Keratinocyte (primary cell): ENCODE data around the gene TRPM3. TPM values are rescaled to one million over a fixed set of nuclear protein-coding genes. Genes with fewer than 3 reads are reported as not detected.

Experiments
- DNase-seq: peaks from one replicate; pipeline ENCODE4 v3.0.0-alpha.2; 2011; ENCODE audit warnings: low read depth, missing footprints, low spot score
- FAIRE-seq: peaks from 2 replicates; lab custom pipeline; 2011; peaks lifted over from hg19 to GRCh38; lab: Jason Lieb, UNC
- H2AFZ ChIP-seq: 2 replicates; pipeline ENCODE4 v1.6.0; 2012; ENCODE audit warnings: low read length, control low read depth, inconsistent platforms; ENCODE audit not compliant: control insufficient read depth
- H3K27ac ChIP-seq: 2 replicates; pipeline ENCODE4 v1.5.1; 2011; ENCODE audit warnings: low read length; ENCODE audit not compliant: control insufficient read depth, insufficient read depth
- H3K27me3 ChIP-seq: 3 replicates; pipeline ENCODE4 v1.6.0; 2011; ENCODE audit warnings: low read length; ENCODE audit not compliant: control insufficient read depth, insufficient read depth; ENCODE audit errors: extremely low read depth
- H3K36me3 ChIP-seq, 2 experiments: 2 replicates in 1 of 2; 3 replicates in 1 of 2; pipeline ENCODE4 v1.5.1; 2011; ENCODE audit warnings: low read length in 2 of 2, mild to moderate bottlenecking in 1 of 2; ENCODE audit not compliant: control insufficient read depth in 2 of 2, insufficient read depth in 2 of 2; ENCODE audit errors: extremely low read depth in 1 of 2
- H3K4me1 ChIP-seq: 3 replicates; pipeline ENCODE4 v1.5.1; 2011; ENCODE audit warnings: low read length; ENCODE audit not compliant: control insufficient read depth, insufficient read depth; ENCODE audit errors: extremely low read depth
- H3K4me2 ChIP-seq: 3 replicates; pipeline ENCODE4 v1.6.0; 2011; ENCODE audit warnings: low read depth, low read length; ENCODE audit not compliant: control insufficient read depth, insufficient read depth; ENCODE audit errors: extremely low read depth
- H3K4me3 ChIP-seq, 3 experiments: fragments of 200-600 bp in 1 of 3; sonication (generic) in 1 of 3; 2 replicates in 2 of 3; 3 replicates in 1 of 3; pipeline ENCODE4 v1.5.1; 2011 to 2016; ENCODE audit warnings: low read length in 3 of 3, mild to moderate bottlenecking in 3 of 3, control low read depth in 2 of 3, inconsistent platforms in 1 of 3, low read depth in 1 of 3, mixed read lengths in 1 of 3, mixed run types in 1 of 3, moderate library complexity in 1 of 3; ENCODE audit not compliant: control insufficient read depth in 2 of 3, insufficient read depth in 2 of 3; ENCODE audit errors: extremely low read depth in 1 of 3
- H3K79me2 ChIP-seq: 2 replicates; pipeline ENCODE4 v1.6.0; 2012; ENCODE audit warnings: low read length; ENCODE audit not compliant: control insufficient read depth, insufficient read depth
- H3K9ac ChIP-seq: 3 replicates; pipeline ENCODE4 v1.6.0; 2011; ENCODE audit warnings: low read length; ENCODE audit not compliant: control insufficient read depth, insufficient read depth; ENCODE audit errors: extremely low read depth
- H3K9me1 ChIP-seq: 3 replicates; pipeline ENCODE4 v1.6.0; 2011; ENCODE audit warnings: low read length; ENCODE audit not compliant: control insufficient read depth, insufficient read depth; ENCODE audit errors: extremely low read depth
- H3K9me3 ChIP-seq: 2 replicates; pipeline ENCODE4 v1.5.1; 2012; ENCODE audit warnings: low read depth, low read length; ENCODE audit not compliant: control insufficient read depth
- H4K20me1 ChIP-seq: 3 replicates; pipeline ENCODE4 v1.6.0; 2011; ENCODE audit warnings: low read length; ENCODE audit not compliant: control insufficient read depth, insufficient read depth; ENCODE audit errors: extremely low read depth
- EZH2 ChIP-seq: IDR thresholded peaks from one replicate; pipeline ENCODE4 v1.6.1; 2012; ENCODE audit warnings: inconsistent platforms, mild to moderate bottlenecking, low read length, moderate library complexity
- dilution Hi-C: fragments of 300-500 bp; cut with MboI; formaldehyde crosslinking; loops from one replicate; pipeline ENCODE4 v1.7.0; 2020; ENCODE audit warnings: low sequenced_read_pairs; ENCODE audit not compliant: extremely low pct_ligation_motif_present
- polyA plus RNA-seq, 5 experiments: library from polyadenylated mRNA; depleted of rRNA in 3 of 5; stranded (reverse) in 3 of 5; stranded (forward) in 1 of 5; unstranded in 1 of 5; fragments of >200 nt; gene quantifications; 1 replicate in 1 of 5; 2 replicates in 3 of 5; 3 replicates in 1 of 5; pipeline versions ENCODE4 v1.2.1 to v1.2.3, GENCODE V29; 2011 to 2012; ENCODE audit warnings: missing spikeins in 2 of 5, low read depth in 1 of 5, low replicate concordance in 1 of 5
- TF ChIP-seq, protein P1 (sequence below), 3 experiments: IDR thresholded peaks in 1 of 3; conservative IDR thresholded peaks in 1 of 3; optimal IDR thresholded peaks in 1 of 3; 2 replicates in 2 of 3; 3 replicates in 1 of 3; pipeline versions ENCODE3 to v1.5.1; 2011; ENCODE audit warnings: low read length in 3 of 3, mild to moderate bottlenecking in 3 of 3, moderate library complexity in 2 of 3, control low read depth in 1 of 3, inconsistent platforms in 1 of 3; ENCODE audit not compliant: insufficient read depth in 2 of 3; ENCODE audit errors: extremely low read depth in 1 of 3

TRPM3 gene
- polyA plus RNA-seq, 1 donor (not counting 4 experiments of a cell fraction or from before 2014, with no cell fraction given): 0.03 TPM

DNA sequence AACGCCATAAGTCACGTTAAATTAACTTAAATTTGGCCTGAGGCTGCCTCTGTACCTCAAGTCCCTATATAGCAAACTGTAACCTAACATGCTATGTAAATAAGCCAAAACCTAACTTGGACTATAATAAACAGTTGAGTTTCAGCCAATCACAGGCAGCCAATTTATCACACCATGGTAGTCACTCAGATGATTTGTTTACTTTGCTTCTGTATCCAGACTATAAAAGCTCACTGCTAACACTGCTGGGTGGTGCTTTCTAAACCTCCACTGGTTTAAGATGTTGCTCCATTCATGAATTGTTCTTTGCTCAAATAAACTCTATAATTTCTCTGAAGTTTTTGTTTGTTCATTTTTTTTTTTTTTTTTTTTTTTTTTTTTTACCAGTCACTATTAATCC, 62.8 kb downstream of the TRPM3 start:
- DNase-seq (no peak), FAIRE-seq (no peak)
- no peaks in the 10 kb centered on the region for H3K9me3 ChIP-seq
- H3K4me1 ChIP-seq: no peaks in the 10 kb centered on the region
- dilution Hi-C loops: no loop called here
- H3K27ac ChIP-seq: no peak overlapping the region
- no peaks in the 10 kb centered on the region for H3K9me1 ChIP-seq
- H3K4me3 ChIP-seq: no peak overlapping the region
- TF ChIP-seq EZH2: no peak
- TF ChIP-seq, protein P1, sequence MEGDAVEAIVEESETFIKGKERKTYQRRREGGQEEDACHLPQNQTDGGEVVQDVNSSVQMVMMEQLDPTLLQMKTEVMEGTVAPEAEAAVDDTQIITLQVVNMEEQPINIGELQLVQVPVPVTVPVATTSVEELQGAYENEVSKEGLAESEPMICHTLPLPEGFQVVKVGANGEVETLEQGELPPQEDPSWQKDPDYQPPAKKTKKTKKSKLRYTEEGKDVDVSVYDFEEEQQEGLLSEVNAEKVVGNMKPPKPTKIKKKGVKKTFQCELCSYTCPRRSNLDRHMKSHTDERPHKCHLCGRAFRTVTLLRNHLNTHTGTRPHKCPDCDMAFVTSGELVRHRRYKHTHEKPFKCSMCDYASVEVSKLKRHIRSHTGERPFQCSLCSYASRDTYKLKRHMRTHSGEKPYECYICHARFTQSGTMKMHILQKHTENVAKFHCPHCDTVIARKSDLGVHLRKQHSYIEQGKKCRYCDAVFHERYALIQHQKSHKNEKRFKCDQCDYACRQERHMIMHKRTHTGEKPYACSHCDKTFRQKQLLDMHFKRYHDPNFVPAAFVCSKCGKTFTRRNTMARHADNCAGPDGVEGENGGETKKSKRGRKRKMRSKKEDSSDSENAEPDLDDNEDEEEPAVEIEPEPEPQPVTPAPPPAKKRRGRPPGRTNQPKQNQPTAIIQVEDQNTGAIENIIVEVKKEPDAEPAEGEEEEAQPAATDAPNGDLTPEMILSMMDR (optimal IDR thresholded peaks at IDR 0.05 in 1 of 3, IDR thresholded peaks at IDR 0.05 in 1 of 3, conservative IDR thresholded peaks at IDR 0.05 in 1 of 3; ENCODE audit: extremely low read depth in 1 of 3, insufficient read depth in 2 of 3, low read length in 3 of 3): no peak
- H4K20me1 ChIP-seq: no peaks in the 10 kb centered on the region
- no peaks in the 10 kb centered on the region for H3K27me3 ChIP-seq
- no peak overlapping the region for H3K9ac ChIP-seq
- no peak overlapping the region for H2AFZ ChIP-seq
- no peak overlapping the region for H3K4me2 ChIP-seq
- no peaks in the 10 kb centered on the region for H3K79me2 ChIP-seq
- no peaks in the 10 kb centered on the region for H3K36me3 ChIP-seq

DNA sequence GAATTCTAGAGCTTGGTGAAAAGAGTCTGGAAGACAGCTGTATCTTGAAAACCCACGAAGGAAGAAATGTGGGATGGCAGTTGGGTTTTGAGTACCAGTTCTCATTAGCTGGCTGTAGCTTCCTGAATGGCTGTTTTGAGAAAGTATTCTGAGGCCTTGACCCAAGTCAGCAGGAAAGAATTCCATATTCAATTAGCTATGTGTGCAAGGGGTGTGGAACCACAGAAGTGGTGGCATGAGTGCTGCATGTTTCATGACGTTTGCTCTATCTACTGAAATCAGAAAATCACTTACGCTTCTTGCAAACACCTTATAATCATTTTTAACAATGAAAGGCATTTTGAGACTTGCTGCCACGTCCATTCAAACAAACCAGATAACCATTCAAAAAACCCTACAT, 69.1 kb downstream of the TRPM3 start:
- Histone ChIP-seq H4K20me1 (no peaks in the 10 kb centered on the region), H3K27me3 (no peaks in the 10 kb centered on the region), H3K9me3 (no peaks in the 10 kb centered on the region), H3K9ac (no peak overlapping the region), H3K4me1 (no peaks in the 10 kb centered on the region), H3K36me3 (no peaks in the 10 kb centered on the region), H3K9me1 (no peaks in the 10 kb centered on the region), H2AFZ (no peak overlapping the region), H3K4me2 (no peak overlapping the region), H3K4me3 (no peak overlapping the region), H3K27ac (no peak overlapping the region), H3K79me2 (no peaks in the 10 kb centered on the region)
- DNase-seq: no peak
- dilution Hi-C loops: no loop called here
- no peak for FAIRE-seq
- TF ChIP-seq EZH2: no peak
- TF ChIP-seq, protein P1 (optimal IDR thresholded peaks at IDR 0.05 in 1 of 3, IDR thresholded peaks at IDR 0.05 in 1 of 3, conservative IDR thresholded peaks at IDR 0.05 in 1 of 3; ENCODE audit: extremely low read depth in 1 of 3, insufficient read depth in 2 of 3, low read length in 3 of 3): no peak
